GM18502 (cell line): Measurements from ENCODE around the gene DNAJC5.
"Not testable (repeated sequence)": the region's sequence is repeated elsewhere in the genome, so short reads cannot be mapped to it uniquely, and the experiment has no call there.

ENCODE experiments used
- ATAC-seq: cut with Tn5 transposase; IDR thresholded peaks from one replicate; pipeline ENCODE4 v1.9.1; 2021; ENCODE audit warnings: mild to moderate bottlenecking; ENCODE audit not compliant: unreplicated experiment, poor library complexity

Gene DNAJC5

GRCh38 chr20:63950701-63951397 lies 55.9 kb downstream of the DNAJC5 start:
- ATAC-seq, result no peak

- ATAC-seq, result no peak
Observed at GRCh38 chr20:63951398-63952209, 56.7 kb downstream of the DNAJC5 start.

GRCh38 chr20:63952210-63952535 lies 57.2 kb downstream of the DNAJC5 start:
- ATAC-seq, result no peak

- no peak for ATAC-seq
Observed at GRCh38 chr20:63952769-63953168, 57.8 kb downstream of the DNAJC5 start.

GRCh38 chr20:63953764-63954429 lies 59.0 kb downstream of the DNAJC5 start:
- no peak for ATAC-seq

- ATAC-seq, result peak; percentile 8
Observed at GRCh38 chr20:63955281-63955826, 60.4 kb downstream of the DNAJC5 start.

GRCh38 chr20:63955827-63956663 lies 61.1 kb downstream of the DNAJC5 start, which contains the start of gene UCKL1:
UCKL1 (minus strand) TSS chr20:63956416; CDS start chr20:63956372, 44 bp downstream.
- ATAC-seq, result peak; percentile 73

- peak; percentile 15 for ATAC-seq
Observed at GRCh38 chr20:63956664-63957003, 61.7 kb downstream of the DNAJC5 start.

GRCh38 chr20:63957004-63957689 lies 62.2 kb downstream of the DNAJC5 start:
- peak; percentile 29 for ATAC-seq

GRCh38 chr20:63957690-63958441 lies 62.9 kb downstream of the DNAJC5 start:
- no peak for ATAC-seq

GRCh38 chr20:63958471-63958870 lies 63.5 kb downstream of the DNAJC5 start:
- no peak for ATAC-seq

GRCh38 chr20:63958964-63959698 lies 64.2 kb downstream of the DNAJC5 start:
- no peak for ATAC-seq

GRCh38 chr20:63959699-63960075 lies 64.8 kb downstream of the DNAJC5 start:
- ATAC-seq, result no peak

- ATAC-seq, result not testable (repeated sequence)
Observed at GRCh38 chr20:63960654-63961621, 66.0 kb downstream of the DNAJC5 start.

- no peak for ATAC-seq
Observed at GRCh38 chr20:63961664-63962425, 66.9 kb downstream of the DNAJC5 start.
